ENCODE measurements around the gene MLEC.

DNA sequence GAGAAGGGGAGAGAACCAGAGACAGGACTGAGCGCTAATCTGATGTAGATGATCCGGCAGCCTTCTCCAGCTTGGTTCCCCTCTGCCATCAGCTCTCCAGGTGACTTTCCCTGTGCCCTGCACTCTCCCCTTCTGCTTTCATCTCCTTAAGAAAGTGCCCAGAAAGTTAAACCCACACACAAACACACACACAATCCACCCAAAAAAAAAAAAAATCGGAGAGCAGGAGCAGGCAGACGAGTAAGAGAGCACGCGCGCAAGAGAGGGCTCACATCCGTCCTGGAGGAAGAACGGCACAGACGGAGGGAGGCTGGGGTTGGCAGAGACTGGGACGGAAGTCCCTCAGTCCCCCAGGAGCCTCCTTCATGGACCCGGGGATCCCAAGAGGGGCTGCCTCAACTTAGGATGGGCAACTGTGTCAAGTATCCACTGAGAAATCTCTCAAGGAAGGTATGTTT lies 36.7 kb upstream of the MLEC start:
- no peak for TF ChIP-seq POLR2A (IDR thresholded peaks at IDR 0.05; ENCODE audit: low read length)
- no peak for TF ChIP-seq GATA1 (IDR thresholded peaks at IDR 0.05; ENCODE audit: low read depth, low read length)
